DMS153 (cell line): Measurements from ENCODE around the gene CEL.
"Not testable (repeated sequence)": the region's sequence is repeated elsewhere in the genome, so short reads cannot be mapped to it uniquely, and the experiment has no call there.

Experiments used
- DNase-seq: peaks from one replicate; lab custom pipeline; 2025; lab: John Stamatoyannopoulos, UW

Gene CEL

GRCh38 chr9:133061764-133062145, at the start of gene CEL:
Gene CEL, plus strand, starts transcription at chr9:133061981. Its CDS starts 22 bp downstream, at chr9:133062003.
- peak; percentile 66 for DNase-seq

GRCh38 chr9:133014696-133015095, 47.1 kb upstream of the CEL start:
- DNase-seq = no peak

GRCh38 chr9:133023117-133023890, 38.5 kb upstream of the CEL start:
- DNase-seq = no peak

GRCh38 chr9:133026426-133026825, 35.4 kb upstream of the CEL start:
- DNase-seq = no peak

- DNase-seq = no peak
These were observed 34.6 kb upstream of the CEL start for GRCh38 chr9:133027134-133027533.

- DNase-seq = no peak
These were observed 33.6 kb upstream of the CEL start for GRCh38 chr9:133028221-133028620.

GRCh38 chr9:133029994-133030316, 31.8 kb upstream of the CEL start:
- no peak for DNase-seq

- DNase-seq = peak; percentile 99
These were observed 31.3 kb upstream of the CEL start, which contains the start of gene GTF3C5 for GRCh38 chr9:133030317-133031129. Gene GTF3C5, plus strand, starts transcription at chr9:133030997. Its CDS starts 15 bp downstream, at chr9:133031012.

- no peak for DNase-seq
These were observed 30.7 kb upstream of the CEL start for GRCh38 chr9:133031130-133031422.

GRCh38 chr9:133031496-133031911, 30.3 kb upstream of the CEL start:
- no peak for DNase-seq

- no peak for DNase-seq
These were observed 29.6 kb upstream of the CEL start for GRCh38 chr9:133032171-133032570.

GRCh38 chr9:133035669-133036068, 26.1 kb upstream of the CEL start:
- no peak for DNase-seq

- DNase-seq = no peak
These were observed 23.8 kb upstream of the CEL start for GRCh38 chr9:133037775-133038515.

GRCh38 chr9:133040892-133041479, 20.8 kb upstream of the CEL start:
- DNase-seq = not testable (repeated sequence)

- no peak for DNase-seq
These were observed 19.8 kb upstream of the CEL start for GRCh38 chr9:133041958-133042357.

- DNase-seq = no peak
These were observed 19.1 kb upstream of the CEL start for GRCh38 chr9:133042676-133043075.

- DNase-seq = no peak
These were observed 18.2 kb upstream of the CEL start for GRCh38 chr9:133043449-133044035.

- no peak for DNase-seq
These were observed 17.7 kb upstream of the CEL start for GRCh38 chr9:133044125-133044524.

- no peak for DNase-seq
These were observed 17.1 kb upstream of the CEL start for GRCh38 chr9:133044661-133045060.

GRCh38 chr9:133045132-133045531, 16.6 kb upstream of the CEL start:
- DNase-seq = no peak

GRCh38 chr9:133046196-133046899, 15.4 kb upstream of the CEL start:
- no peak for DNase-seq
